NCI-H510A (cell line): ENCODE measurements around the gene PAWR.
A peak's percentile ranks its signal among the peaks of the same experiment; 100 is the strongest.
"Not testable (repeated sequence)": the region's sequence is repeated elsewhere in the genome, so short reads cannot be mapped to it uniquely, and the experiment has no call there.

Source experiments
- DNase-seq: peaks from one replicate; lab custom pipeline; 2025; lab: John Stamatoyannopoulos, UW

The PAWR gene

DNA sequence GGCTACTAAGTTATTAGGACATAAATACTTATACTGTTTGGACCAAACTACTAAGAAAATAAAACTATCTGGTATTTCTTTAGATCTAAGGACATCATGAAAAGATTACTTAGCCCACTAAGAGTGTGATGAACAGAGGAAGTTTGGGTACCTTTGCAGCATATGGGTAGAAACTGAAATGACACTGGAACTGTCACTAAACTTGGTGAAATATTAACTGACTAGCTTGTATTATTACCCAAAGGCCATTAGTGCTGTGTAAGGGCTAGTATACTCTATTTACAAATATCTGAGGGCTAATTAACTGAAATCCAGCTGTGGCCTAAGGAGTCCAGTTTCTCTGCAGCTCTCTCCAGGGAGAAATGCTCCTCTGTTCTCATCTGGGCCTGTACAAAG, 45.5 kb downstream of the PAWR start:
- DNase-seq: no peak

DNA sequence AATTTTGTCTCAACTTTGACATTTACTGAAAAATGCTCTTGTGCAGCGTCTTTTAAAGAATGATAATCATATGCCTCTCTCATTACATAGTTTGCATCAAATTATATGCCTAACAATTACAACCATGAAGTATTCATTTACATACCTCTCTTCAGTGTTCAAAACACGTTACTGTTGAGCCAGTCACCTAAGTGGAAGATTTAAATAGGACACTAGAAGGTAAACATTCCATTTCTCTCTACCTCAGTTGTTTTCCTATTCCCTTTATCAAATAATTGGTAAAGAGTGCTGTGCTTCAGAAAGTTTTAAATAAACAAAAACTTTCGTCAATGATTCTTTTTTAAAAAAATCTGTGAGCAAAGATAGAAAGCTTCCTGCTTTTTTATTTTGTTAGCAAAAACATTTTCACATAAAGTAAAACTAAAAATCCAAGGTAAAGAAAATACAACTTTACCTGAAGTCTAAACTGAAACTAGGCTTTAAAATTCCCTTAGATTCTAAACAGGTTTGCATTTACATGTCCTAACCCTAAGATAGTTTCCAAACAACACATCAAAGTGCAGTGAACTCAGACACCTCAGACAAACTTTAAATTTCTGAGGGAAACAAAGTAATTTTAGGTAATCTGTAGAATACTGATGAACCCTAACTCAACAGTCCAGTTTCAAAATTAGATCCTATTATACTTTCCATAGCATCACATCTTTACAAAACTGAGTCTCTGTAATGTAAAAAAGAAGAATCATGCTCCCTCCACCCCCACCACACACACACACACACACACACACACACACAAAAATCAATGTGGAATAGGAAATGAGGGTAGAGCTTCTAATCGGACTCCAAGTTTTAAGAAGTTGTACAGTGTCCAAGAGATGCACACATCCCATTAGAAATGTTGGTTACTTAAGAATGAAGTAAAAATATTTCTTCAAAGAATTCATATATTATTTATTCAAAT, 46.2 kb downstream of the PAWR start:
- DNase-seq: no peak

DNA sequence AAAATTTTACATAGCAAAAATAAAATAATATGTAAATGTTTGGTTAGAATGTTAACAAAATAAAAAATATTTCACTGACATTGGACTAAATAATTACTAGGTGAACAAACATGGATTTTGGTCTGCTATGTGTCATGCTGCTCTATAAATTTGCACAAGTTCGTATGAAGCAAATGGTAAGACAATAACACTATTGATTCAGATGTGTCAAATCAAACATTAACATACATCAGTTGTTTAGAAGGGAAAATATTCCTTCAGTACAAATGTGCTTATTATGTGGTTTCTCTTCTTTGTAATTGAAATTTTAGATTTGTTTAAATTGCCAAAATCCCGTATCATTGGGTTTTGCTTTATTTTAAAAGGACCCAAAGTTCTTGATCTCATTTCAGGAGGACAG, 46.9 kb downstream of the PAWR start:
- DNase-seq: no peak

DNA sequence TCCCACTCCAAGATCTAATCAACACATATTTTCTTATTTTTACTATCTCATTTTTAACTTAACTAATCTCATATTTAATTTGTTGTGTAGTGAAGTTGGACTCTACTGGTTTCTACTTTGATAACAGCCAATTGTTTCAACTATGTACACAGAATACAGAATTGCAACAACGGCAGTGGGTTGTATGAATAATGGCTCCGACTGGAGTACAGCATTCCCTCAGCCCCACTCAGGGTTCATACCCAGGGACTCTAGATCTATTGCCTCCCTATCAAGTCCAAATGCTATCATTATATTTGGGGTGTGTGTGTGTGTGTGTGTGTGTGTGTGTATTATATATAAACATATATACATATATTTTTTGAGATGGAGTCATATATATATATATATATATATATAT, 52.3 kb downstream of the PAWR start:
- DNase-seq: no peak

DNA sequence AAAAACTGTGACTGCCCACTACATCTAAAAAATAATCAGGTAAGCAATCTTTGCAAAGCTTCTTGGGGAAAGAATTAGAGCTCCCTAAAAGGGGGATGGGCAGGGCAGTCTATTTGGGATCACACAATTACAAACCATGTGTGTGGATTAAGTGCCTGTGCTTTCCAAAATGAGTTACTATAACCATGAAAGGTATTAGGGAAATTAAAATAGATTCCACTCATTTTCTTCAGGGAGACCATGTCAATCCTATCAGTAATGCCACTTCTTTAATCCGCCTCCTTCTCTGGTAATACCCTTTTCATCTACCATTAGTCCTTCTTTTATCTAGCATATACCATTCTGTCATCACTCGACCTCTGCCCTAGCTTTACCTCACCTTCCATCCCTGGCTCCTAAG, 53.7 kb downstream of the PAWR start:
- DNase-seq: no peak

DNA sequence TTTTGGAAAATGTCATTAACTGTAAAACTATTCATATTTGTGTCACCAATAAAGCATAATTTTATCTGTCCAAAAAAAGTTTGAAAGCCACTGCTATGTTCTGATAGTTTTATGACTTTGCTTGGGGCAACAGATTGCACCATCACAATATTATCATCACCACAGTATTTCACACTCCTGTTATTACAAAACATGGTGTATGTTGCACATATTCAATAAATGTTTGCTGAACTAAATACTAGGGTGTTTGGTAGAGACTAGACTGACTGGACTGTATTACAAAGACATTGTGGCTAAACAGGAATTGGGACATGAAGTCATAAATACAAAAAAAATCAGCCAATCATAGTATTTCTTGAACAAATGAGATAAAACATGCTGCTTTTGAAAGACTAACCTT, 55.1 kb downstream of the PAWR start:
- DNase-seq: no peak

DNA sequence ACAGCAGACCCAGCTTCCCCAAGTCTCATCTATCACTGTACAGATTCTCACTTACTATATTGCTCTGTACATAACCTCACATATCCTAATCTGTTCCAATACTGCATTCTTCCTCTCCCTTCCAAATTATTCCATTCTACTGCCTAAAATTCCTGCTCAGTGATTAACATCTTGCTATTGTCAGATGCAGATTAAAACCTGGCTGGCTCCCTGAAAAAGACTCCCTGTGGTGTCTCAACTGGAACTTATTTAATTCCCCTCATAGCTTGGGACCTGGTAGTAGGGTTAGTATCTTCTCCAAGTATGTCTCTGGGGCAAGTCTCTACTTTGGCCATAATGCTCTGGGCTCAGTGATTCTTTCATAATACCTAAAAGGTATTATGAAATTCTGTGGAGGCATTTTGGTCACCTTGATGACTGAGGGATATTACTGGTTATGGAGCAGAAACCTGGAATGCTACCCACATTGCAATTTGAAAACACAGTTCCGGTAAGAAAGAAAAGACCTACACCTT, 55.8 kb downstream of the PAWR start:
- DNase-seq: no peak

DNA sequence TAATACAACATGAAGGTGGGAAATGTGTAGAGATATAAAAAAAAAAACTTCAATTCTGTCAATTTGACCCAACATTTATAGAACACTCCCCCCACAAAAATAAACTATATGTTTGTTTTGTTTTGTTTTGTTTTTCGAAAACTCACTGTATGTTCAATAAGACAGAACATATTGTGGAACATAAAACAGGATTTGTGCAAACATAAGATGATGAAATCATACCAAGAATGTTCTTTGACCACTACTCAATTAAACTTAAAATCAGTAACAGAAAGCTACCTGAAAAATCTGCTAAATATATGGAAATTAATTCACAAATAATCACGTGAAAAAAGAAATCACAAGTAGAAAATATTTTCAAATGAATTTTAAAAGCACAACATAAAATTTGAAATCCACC, 61.2 kb downstream of the PAWR start:
- no peak for DNase-seq

DNA sequence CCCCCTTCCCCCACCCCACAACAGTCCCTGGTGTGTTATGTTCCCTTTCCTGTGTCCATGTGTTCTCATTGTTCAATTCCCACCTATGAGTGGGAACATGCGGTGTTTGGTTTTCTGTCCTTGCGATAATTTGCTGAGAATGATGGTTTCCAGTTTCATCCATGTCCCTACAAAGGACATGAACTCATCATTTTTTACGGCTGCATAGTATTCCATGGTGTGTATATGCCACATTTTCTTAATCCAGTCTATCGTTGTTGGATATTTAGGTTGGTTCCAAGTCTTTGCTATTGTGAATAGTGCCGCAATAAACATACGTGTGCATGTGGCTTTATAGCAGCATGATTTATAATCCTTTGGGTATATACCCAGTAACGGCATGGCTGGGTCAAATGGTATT, 64.0 kb downstream of the PAWR start:
- DNase-seq: not testable (repeated sequence)

DNA sequence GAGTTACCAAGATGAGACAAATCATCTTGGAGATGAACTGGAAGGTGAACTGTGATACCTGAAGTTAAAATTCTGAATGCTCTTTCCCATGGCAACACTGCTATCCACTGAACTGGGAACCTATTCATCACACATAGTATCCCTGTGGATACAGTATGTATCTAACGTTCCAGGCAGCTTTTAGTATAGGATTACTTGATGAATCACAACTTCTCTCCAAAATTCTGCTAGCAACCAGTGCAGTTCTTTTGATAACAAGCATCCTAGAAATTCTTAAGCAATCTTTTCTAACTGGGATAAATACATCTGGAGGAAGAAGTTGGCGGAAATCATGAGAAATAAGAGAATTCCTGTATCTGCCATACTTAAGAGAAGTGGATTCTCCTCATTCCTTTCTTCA, 66.4 kb downstream of the PAWR start:
- no peak for DNase-seq

DNA sequence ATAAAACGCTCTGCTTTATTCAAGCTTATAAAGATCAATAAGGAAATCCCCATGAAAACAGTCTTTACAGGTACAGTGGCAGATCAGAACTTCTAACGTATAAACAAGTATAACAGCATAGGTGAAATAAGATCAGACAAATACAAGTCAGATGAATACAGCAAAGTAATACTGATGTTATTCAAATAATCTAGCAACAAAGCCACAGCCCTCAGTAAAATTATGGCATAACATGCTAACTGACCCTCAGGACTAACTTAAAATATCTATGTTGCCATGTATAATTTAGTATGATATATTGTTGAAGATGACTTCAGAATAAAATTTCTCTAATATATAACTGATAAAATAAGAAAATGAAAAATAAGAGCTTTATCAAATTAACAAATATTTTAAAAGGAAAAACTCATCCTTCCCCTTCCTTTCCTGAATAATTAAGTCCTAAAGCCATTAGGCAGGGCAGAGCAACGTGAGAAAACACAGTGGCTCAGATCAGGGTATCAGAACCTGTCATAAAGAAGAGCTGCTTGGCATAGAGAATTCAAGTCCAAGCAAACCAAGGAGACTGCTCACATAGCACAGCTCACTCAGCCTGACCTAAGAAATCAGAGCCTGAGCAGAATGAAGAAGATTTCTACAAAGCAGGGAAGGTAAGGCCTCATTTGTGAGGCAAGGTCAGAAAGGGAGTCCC, 70.7 kb downstream of the PAWR start:
- no peak for DNase-seq

DNA sequence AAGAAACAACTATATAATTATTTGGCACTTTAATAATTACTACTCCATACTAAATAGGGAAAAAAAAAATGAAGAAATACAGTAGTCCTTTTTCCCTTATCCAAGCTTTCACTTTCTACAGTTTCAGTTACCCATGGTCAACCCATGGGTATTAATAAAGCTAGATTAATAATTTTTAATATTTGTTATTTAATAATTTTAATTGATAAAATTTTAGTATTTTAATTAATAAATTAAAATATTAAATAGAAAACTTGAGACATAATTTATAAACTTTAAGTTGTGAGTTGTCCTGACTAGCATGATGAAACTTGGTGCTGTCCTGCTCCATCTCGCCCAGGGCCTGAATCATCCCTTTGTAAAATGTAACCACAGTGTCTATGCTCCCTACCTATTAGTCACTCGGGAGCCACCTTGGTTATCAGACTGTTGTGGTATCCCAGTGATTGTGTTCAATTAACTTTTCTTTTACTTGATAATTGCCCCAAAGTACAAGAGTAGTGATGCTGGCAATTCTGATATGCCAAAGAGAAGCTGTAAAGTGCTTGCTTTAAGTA, 71.8 kb downstream of the PAWR start:
- no peak for DNase-seq

DNA sequence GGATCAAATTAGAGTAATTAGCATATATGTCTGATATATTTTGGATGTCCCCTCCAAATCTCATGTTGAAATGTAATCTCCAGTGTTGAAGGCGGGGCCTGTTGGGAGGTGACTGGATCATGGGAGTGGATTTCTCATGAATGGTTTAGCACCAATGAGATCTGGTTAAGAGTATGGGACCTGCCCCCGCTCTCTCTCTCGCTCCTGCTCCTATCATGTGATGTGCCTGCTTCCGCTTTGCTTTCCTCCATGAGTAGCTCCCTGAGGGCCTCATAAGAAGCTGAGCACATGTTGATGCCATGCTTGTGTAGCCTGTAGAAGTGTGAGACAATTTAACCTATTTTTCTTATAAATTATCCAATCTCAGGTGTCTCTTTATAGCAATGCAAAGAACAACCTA, 73.1 kb downstream of the PAWR start:
- no peak for DNase-seq

DNA sequence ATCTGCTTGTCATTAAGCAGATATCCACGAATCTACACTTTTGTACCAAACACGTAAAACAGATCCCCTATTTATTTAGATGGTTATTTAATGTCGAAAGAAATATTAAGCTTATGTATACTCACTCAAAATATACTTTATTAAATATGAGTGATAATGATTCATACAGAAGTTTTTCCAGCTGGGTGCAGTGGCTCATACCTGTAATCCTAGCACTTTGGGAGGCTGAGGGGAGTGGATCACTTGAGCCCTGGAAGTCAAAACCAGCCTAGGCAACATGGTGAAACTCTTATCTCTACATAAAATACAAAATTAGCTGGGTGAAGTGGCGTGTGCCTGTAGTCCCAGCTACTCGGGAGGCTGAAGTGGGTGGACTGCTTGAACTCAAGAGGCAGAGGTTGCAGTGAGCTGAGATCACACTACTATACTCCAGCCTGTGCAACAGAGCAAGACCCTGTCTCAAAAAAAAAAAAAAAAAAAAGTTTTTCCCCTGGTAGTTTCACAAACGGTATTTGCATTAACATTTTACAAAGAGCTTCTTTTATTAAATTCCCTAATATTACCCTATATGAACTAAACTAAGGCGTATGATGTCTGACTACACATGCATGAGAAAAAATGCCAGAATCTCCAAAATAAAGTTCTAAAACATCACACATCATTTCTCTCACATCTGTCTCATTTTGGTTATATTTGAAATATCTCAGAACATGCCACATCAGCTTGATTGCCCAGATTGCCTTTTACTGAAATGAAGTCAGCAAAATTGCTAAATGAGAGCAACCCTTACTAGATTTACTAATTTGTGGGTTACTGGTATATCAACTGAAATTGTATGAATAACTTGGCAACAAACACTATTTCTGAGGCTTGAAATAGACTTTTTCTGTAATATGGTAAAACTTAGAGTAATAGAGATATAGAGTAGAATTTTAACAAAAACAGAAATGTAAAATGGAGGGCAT, 74.9 kb downstream of the PAWR start:
- peak; percentile 43 for DNase-seq

DNA sequence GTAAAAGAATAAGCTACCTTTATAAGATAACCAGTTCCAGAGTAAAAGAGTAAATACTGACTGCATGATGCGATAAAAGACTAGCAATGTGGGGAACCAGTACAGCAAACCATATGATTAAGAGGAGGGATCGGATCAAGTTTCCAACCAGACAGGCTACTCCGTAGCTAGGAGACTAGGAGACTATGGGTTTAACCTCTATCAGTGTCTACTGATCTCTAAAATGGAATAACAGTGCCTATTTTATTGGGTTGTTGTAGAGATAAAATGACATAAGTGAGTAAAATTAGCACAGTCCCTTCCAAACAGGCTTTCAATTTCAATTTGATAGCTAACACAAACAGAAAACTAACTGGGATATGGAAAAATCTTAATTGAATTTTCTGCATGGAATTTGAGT, 76.0 kb downstream of the PAWR start:
- no peak for DNase-seq

DNA sequence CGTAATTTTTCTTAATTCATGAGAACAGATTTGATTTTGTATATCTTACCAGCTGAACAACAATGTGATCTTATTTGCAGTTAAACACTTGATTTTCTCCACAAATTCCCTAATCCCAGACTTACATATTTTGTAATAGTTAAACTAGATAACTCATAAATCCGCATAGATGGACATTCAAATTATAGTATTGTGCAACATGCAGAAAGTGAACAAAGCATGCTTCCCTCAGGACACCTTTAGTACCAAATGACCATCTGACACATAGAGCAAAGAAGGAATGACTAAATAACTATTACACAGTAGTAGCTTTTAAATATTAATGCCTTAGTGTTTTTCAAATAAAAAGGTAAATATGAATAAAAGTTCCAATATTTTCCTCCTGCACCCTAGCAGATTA, 88.9 kb downstream of the PAWR start:
- DNase-seq: no peak

DNA sequence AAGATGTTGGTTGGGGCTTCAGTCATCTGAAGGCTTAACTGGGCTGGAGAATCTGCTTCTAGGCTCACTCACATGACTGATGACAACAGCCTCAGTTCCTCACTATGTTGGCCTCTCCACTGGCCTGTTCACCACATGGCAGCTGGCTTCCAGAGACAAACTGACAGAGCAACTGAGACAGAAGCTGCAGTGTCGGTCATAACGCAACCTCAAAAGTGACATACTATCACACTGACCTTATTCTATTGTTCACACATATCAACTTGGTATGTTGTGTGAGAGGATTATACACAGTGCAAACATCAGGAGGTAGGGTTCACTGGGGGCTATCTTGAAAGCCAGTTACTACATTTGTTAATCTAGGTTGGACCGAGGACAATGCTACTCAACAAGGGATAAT, 92.9 kb downstream of the PAWR start:
- DNase-seq: no peak

DNA sequence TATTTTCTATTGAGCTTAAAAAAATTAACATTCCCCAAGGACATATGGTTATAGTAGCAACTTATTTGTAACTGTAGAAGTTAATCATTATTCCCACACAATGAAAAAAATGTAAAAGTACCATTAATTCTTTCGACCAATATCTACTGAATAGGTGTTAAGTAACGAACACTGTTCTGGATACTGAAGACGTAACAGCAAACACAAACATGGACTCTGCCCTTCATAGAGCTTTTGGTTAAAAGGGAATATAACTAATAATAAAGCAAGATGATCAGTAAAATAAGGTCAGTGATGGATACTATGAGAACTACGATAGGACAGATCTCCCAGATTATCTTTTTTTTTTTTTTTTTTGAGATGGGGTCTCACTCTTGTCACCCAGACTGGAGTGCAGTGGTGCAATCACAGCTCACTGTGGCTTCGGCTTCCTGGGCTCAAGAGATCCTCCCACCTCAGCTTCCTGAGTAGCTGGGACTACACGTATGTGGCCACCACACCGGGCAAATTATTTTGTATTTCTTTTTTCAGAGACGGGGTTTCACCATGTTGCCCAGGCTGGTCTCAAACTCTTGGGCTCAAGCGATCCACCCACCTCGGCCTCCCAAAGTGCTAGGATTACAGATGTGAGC, 93.9 kb downstream of the PAWR start:
- no peak for DNase-seq

DNA sequence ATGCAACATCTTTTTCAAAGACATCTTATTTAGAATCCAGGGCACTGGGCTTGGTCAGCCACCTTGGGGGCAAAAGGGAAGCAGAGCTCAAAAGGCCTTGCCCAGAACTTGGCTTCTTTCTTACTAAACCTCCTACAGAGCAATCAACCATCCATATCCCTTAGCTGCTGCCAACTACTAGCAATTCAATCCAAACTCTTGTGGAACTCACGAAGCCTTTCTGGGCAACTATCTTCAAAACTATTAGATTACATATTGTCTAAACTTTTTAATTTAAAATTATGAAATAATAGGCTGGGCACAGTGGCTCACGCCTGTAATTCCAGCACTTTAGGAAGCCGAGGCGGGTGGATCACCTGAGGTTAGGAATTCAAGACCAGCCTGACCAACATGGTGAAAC, 95.5 kb downstream of the PAWR start:
- no peak for DNase-seq

DNA sequence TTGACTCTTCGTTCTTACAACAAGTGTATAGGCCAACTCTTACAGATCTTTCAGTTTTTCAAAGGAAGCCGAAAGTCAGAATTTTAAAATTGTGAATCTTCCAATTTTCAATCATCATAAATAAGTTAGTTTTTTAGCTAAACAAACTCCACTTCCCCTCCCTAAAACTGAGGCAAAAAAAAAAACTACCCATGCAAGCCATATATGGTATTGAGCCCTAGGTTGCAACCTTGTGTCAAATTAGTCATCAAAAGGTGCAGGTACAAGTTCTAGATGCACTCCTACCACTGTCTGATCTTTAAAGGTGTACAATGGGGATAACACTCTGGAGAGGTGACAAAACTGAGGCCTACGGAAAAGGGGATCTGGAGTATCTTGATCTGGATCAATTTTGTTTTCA, 97.9 kb downstream of the PAWR start:
- no peak for DNase-seq

DNA sequence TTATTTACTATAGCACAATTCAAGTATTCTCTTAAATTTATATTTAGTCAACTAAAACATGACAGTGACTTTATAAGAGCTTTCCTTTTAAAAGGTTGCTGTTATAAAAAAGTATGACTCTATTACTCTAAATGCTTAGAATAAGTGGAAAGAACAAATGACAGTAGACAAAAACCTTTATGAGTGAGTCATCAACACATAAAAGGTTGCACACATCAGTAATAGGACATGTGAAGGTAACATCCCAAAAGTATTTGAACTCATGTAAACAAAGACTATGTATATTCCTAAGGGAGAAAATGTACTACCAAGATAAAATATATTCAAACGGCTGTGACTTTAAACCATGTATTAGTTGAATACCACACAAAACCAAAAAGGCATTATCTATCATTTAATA, 98.8 kb downstream of the PAWR start:
- DNase-seq: no peak
